K562 (cell line): ENCODE measurements around the gene OR2B3.

ENCODE experiments used
- CTCF ChIP-seq, 3 experiments: IDR thresholded peaks in 2 of 3; conservative IDR thresholded peaks in 1 of 3; 2 replicates each; pipeline ENCODE4 v1.5.1; 2011 to 2012; ENCODE audit warnings: low read length in 3 of 3, mild to moderate bottlenecking in 3 of 3, control low read depth in 2 of 3, improper control_type of control experiment in 1 of 3, inconsistent platforms in 1 of 3, low read depth in 1 of 3, mixed read lengths in 1 of 3, moderate library complexity in 1 of 3; ENCODE audit not compliant: insufficient read depth in 2 of 3
- FOXJ3 ChIP-seq: sonication (generic); formaldehyde crosslinking; IDR thresholded peaks from 2 replicates; pipeline ENCODE4 v1.4.0; 2020; ENCODE audit warnings: mild to moderate bottlenecking, missing genetic modification reagents
- GMEB1 ChIP-seq: fragments of 250-450 bp; sonication (Bioruptor Pico); IDR thresholded peaks from 2 replicates; pipeline ENCODE4 v1.4.0; 2020; ENCODE audit warnings: mild to moderate bottlenecking
- KAT7 ChIP-seq: sonication (generic); formaldehyde crosslinking; IDR thresholded peaks from 2 replicates; pipeline ENCODE4 v1.8.0; 2022; ENCODE audit warnings: missing genetic modification reagents, mild to moderate bottlenecking, borderline replicate concordance
- MLLT1 ChIP-seq, 2 experiments: fragments of 450-650 bp; IDR thresholded peaks; 2 replicates each; pipeline ENCODE4 v1.6.1; 2016
- NBN ChIP-seq: fragments of 450-650 bp; IDR thresholded peaks from 2 replicates; pipeline ENCODE4 v1.6.1; 2016; ENCODE audit warnings: low read depth, mild to moderate bottlenecking
- NR2F6 ChIP-seq: fragments of 450-650 bp; formaldehyde crosslinking; IDR thresholded peaks from 2 replicates; pipeline ENCODE4 v1.4.0; 2020; ENCODE audit warnings: mild to moderate bottlenecking
- RAD51 ChIP-seq: fragments of 450-650 bp; IDR thresholded peaks from 2 replicates; pipeline ENCODE4 v1.7.1; 2016; ENCODE audit warnings: low read depth, mild to moderate bottlenecking, borderline replicate concordance
- TAF1 ChIP-seq: IDR thresholded peaks from 2 replicates; pipeline ENCODE4 v1.6.1; 2011; ENCODE audit warnings: mild to moderate bottlenecking, low read length, moderate library complexity; ENCODE audit not compliant: insufficient read depth, control insufficient read depth, severe bottlenecking; ENCODE audit errors: extremely low read depth
- USF1 ChIP-seq: sonication (generic); formaldehyde crosslinking; IDR thresholded peaks from 2 replicates; pipeline ENCODE4 v1.9.0; 2022; ENCODE audit warnings: mild to moderate bottlenecking, missing genetic modification reagents
- ZC3H11A ChIP-seq: IDR thresholded peaks from 2 replicates; pipeline ENCODE4 v1.6.1; 2012; ENCODE audit warnings: low read depth, low read length, improper control_type of control experiment

GRCh38 chr6:29045075-29045474, 42.0 kb downstream of the OR2B3 start, which contains the start of gene OR2W1:
- no peak for TF ChIP-seq NBN
- TF ChIP-seq CTCF (IDR thresholded peaks at IDR 0.05 in 2 of 3, conservative IDR thresholded peaks at IDR 0.05 in 1 of 3; ENCODE audit: insufficient read depth in 2 of 3, low read depth in 1 of 3, low read length in 3 of 3) = no peak
- TF ChIP-seq RAD51 = no peak
- no peak for TF ChIP-seq MLLT1 (IDR thresholded peaks at IDR 0.05)
- no peak for TF ChIP-seq GMEB1 (CRISPR knock-in tag)
- no peak for TF ChIP-seq FOXJ3 (CRISPR knock-in tag)
- no peak for TF ChIP-seq TAF1
- TF ChIP-seq ZC3H11A = no peak
- TF ChIP-seq NR2F6 (CRISPR knock-in tag) = no peak
- no peak for TF ChIP-seq USF1 (CRISPR knock-in tag)
- no peak for TF ChIP-seq KAT7 (CRISPR knock-in tag)
